LNCAP (cell line): ENCODE data around the gene ILF3.

ENCODE experiments used
- TF ChIP-seq, protein P1 (sequence below): fragments of 450-650 bp; IDR thresholded peaks from 2 replicates; pipeline ENCODE4 v1.5.1; 2017; ENCODE audit warnings: mild to moderate bottlenecking

Gene ILF3

DNA sequence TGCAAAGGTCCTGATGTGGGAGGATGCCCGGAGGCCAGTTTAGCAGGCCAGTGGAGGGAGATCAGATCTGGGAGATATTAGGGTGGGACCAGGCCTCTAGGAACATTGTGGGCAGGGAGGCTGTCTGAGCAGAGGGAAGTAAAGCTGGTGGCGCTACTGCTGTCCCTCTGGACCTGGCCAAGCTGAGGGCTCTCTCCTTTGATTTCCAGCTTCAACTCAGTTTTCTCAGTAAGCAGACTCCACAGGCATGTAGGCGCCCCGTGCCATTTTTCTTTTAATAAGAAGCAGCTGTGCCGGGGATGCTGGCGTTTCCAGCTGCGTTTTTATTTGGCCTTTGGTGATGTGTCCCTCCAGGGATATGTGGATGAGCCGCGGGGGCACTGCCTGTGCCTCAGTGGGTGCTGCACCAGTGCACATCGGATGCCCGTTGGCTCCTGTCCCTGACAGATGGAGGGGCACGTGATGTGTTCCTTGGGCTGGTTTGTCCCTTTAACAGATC, 70.5 kb downstream of the ILF3 start:
- TF ChIP-seq, protein P1, sequence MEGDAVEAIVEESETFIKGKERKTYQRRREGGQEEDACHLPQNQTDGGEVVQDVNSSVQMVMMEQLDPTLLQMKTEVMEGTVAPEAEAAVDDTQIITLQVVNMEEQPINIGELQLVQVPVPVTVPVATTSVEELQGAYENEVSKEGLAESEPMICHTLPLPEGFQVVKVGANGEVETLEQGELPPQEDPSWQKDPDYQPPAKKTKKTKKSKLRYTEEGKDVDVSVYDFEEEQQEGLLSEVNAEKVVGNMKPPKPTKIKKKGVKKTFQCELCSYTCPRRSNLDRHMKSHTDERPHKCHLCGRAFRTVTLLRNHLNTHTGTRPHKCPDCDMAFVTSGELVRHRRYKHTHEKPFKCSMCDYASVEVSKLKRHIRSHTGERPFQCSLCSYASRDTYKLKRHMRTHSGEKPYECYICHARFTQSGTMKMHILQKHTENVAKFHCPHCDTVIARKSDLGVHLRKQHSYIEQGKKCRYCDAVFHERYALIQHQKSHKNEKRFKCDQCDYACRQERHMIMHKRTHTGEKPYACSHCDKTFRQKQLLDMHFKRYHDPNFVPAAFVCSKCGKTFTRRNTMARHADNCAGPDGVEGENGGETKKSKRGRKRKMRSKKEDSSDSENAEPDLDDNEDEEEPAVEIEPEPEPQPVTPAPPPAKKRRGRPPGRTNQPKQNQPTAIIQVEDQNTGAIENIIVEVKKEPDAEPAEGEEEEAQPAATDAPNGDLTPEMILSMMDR, result no peak

DNA sequence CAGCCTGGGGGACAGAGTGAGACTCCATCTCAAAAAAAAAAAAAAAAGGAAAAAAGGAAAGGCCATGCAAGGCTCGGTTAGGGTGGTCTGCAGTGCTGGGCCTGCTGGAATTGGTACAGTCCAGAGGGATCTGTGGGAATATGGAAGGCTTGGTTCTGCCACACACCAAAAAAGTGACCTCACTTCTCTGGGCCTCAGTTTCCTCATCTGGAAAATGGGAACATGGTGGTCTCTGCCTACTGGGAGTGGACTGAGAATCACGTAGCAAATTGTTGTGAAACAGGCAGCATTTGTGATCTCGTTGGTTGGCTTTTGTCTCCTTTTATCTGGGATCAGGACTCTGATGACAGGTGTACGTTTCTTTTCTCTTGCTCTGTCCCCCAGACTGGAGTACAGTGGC, 71.3 kb downstream of the ILF3 start:
- TF ChIP-seq, protein P1, result no peak

DNA sequence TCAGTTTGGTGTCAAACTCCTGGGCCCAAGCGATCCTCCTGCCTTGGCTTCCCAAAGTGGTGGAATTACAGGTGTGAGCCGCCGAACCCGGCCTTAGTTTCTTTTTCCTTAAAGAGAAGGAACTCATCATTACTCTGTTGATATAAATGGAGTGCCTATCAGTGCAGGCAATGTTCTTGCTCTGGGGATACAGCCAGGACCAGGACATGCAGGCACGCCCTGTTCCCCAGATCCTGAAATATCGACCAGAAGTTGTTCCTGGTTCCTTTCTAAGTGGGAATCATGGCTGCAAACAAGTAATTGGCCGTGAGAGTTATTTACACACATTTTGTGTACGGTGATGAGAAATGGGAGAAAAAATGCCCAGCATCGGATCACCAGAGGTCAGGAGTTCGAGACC, 72.1 kb downstream of the ILF3 start:
- TF ChIP-seq, protein P1, result no peak

GRCh38 chr19:10727685-10728201, 73.6 kb downstream of the ILF3 start:
- TF ChIP-seq, protein P1, result no peak

- TF ChIP-seq, protein P1, result no peak
Observed at GRCh38 chr19:10729411-10729810, 75.3 kb downstream of the ILF3 start.

- TF ChIP-seq, protein P1, result no peak
Observed at GRCh38 chr19:10730932-10731331, 76.8 kb downstream of the ILF3 start.

- TF ChIP-seq, protein P1, result no peak
Observed at GRCh38 chr19:10735741-10736140, 81.6 kb downstream of the ILF3 start.

DNA sequence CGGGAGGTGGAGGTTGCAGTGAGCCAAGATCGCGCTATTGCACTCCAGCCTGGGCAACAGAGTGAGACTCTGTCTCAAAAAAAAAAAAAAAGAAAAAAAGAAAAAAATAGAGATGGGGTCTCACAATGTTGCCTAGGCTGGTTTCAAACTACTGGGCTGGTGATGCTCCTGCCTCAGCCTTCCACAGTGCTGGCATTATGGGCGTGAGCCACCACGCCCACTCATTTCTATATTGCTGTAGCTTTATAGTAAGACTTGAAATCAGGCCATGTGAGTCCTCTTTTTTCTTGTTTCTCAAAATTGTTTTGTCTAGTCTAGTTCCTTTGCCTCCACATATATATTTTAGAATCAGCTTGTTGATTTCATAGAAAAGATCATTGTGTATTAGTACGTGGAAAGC, 82.0 kb downstream of the ILF3 start:
- TF ChIP-seq, protein P1, result no peak
